Umbilical cord (tissue), 2 donors: Measurements from ENCODE around the gene APOC3. TPM values are rescaled to one million over a fixed set of nuclear protein-coding genes. Genes with fewer than 3 reads are reported as not detected.
"Not testable (repeated sequence)": the region's sequence is repeated elsewhere in the genome, so short reads cannot be mapped to it uniquely, and the experiment has no call there.

Source experiments
- DNase-seq: peaks from one replicate; pipeline ENCODE4 v3.0.0-alpha.2; 2015; ENCODE audit warnings: low spot score
- total RNA-seq: library from RNA; depleted of rRNA; stranded (reverse); fragments of >200 nt; gene quantifications from one replicate; pipeline ENCODE4 v1.2.3, GENCODE V29; 2014; ENCODE audit warnings: low replicate concordance; ENCODE audit not compliant: insufficient read depth

The APOC3 gene
- total RNA-seq = not detected

- peak; percentile 40 for DNase-seq
Observed at GRCh38 chr11:116829525-116830183, at the start of gene APOC3. APOC3 (plus strand) TSS chr11:116829907; CDS start chr11:116830583, 676 bp downstream.

DNA sequence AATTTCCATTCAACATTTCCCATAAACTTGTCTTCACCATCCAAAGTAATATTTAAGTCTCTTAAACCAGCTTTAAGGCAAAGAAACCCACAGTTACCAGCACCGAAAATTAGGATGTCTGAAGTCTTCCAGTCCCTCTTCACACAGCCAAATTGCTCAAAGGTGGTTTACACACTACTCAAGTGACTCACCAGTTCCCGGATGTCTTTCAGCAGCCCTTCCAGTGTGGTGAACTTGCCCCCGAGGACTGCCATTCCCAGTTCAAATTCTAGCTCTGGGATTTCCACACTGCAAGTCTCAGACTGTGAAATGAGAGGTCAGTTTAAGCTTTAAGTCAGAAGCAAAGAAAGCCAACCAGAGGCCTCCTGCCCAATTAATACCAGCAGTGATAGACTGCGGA, 47.0 kb upstream of the APOC3 start:
- no peak for DNase-seq

- no peak for DNase-seq
Observed at GRCh38 chr11:116786326-116786725, 43.4 kb upstream of the APOC3 start.

DNA sequence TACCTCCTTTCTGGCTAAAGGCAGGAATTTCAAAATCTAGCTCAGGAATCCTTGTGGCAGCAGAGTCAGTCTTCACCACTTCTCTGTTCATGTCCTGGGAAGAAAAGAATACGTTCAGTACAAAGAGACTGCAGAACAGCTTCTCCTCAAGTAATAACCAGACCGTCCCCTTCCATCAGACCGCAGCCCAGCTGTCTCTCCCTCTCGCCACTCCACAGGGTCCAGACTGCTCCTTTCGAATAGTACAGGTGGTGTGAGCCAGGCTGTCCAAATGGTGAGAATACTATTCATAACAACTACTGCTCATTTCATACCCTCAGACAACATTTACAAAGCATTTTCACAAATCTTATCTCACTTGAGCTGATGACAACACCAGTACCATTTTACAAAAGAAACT, 42.7 kb upstream of the APOC3 start:
- no peak for DNase-seq

DNA sequence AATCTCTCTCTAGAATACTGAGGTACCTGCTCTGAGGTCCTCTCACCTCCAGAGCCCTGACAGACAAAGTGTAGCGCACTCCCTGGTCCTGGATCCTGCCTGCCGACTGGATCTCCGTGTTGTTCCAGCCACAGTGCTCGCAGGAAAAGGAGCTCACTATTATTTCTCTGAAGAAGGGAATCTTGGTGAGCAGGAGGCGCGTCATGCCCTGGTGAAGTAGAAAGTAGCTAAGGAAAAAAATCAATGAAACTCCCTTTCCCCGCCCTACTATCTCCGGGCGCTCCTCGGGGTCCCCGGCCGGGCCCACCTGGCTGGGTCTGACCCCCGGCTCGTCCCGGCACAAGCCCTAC, 42.3 kb upstream of the APOC3 start:
- DNase-seq = no peak

DNA sequence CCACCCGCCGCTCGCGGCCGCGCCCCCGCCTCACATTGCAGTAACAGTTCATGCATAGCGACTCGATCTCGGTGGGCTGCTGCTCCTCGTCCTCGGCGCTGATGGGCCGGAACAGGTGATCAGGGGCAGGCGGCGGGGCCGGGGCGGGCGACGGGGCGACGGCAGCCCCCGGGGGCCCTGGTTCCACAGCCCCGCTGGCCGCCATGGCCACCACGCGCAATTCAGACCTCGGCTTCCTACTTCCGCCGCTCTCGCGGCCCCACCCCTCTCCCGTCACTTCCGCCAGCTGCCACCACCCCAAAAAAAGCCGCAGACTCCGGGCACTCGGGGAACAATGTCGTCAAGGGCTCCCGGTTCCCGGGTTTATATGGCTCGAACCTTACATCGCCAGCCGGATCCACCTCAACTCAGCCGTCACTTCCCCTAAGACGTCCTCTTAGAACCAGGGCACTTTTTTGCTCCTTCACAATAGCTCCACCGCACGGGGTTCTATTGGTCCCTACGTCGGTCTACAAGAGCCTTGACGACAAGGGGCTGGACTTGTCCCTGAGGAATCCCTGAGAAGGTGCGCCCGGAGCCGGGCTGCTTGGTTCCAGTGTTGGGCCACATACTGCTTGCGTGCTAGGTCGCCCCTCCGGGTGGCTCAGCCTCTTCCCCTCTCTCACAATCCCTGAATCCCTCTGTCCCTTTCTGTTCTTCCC, 41.8 kb upstream of the APOC3 start, which contains the start of gene ZPR1:
Gene ZPR1 (minus strand): TSS at position 238 of the 701 bp plus-strand sequence. CDS start 33 bp downstream, at position 205.
- peak; percentile 84 for DNase-seq

DNA sequence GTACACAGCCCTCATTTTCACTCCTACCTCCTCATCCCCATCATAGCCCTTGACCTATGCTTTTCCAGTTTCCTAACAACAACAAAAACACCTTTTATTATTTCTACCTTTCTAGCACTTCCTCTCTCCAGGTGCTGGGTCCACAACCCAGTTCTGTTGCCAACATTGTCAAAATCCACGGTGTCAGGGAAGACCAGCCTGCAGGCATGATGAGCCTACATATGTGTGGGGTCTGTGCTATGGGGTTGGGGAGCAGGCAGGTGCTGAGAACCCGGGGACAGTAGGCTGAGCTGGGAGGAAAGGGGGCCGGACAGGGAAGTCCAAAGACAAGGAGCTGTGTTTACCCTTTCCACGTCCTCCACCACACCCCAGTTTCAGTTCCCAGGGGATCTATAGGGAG, 41.2 kb upstream of the APOC3 start:
- DNase-seq = no peak

- DNase-seq = no peak
Observed at GRCh38 chr11:116788975-116789374, 40.7 kb upstream of the APOC3 start.

DNA sequence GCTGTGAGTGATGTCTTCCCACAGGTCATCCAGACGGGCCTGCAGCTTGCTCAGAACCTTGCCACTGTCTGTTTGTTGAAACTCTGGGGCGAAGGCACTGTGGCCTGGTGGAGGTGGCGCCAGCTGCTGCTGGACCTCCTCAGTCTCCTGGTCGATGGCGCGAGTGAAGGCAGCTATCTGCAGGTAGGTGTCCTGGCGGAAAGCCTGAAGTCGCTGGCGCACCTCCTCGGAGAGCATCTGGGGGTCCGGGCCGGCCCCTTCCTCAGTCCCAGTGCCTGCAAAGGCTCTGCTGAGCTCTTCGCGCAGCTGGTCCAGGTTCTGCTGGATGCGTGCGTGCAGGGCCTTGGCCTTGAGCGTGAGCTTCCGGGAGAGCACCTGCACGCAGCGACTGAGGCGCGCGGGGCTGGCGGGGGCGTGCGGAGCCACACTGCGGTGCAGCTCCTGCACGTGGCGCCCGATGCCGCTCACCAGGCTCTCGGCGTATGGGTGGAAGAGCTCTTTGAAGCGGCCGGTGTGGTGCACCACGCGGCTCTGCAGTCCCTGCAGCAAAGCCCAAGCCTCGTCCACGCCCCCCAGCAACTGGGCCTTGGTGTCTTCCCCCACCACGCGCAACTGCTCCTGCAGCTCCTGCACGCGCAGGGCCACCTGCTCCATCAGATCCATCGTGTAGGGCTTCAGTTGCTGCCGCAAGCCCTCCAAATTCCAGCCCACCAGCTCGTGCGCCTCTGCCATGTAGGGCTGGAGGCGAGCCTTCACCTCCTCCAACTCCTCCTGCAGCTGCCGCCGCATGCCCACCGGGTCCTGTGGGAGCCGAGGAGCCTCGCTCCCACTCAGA, 39.3 kb upstream of the APOC3 start:
- DNase-seq = no peak

- peak; percentile 51 for DNase-seq
Observed at GRCh38 chr11:116791002-116791812, 38.5 kb upstream of the APOC3 start.

GRCh38 chr11:116791813-116792143, 37.9 kb upstream of the APOC3 start, which contains the start of gene APOA5:
APOA5 (minus strand) TSS chr11:116791879; CDS start chr11:116791860, 19 bp downstream.
- DNase-seq = no peak

GRCh38 chr11:116792144-116792868, 37.4 kb upstream of the APOC3 start:
- no peak for DNase-seq

DNA sequence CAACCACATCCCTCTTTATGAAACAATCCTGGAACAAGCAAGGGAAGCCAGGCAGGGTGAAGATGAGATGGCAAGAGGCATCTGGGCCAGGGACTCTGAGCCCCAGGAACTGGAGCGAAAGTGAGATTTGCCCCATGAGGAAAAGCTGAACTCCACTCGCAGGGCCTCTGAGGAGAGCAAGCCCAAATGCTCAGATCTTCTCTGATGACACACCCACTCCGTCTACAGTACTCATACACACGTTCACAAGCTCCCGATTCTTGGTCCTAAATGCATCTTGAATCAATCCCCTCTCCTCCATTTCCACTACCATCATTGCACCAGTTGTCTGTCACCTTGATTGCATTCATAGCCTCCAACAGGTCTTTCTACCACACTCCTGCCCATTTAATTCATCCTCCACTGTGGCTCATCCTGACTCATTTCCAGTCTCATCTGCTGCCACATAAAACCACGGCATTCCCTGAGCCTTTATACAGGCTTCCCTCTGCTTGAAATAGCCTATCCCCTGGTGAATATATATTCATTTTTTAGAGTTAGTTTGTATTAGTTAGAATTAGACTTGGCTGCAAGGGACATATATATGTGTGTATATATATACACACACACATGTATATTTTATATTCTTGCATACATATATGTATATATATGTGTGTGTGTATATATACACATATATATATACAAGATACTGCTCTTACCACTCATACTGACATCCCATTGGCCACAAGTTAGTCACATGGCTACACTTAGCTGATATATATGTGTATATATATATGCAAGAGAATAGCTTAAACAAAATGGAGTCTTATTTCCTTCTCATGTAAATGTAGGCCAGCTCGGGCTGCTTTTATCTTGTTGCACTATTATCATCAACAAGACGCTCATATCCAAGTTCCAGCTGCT, 36.6 kb upstream of the APOC3 start:
- no peak for DNase-seq

DNA sequence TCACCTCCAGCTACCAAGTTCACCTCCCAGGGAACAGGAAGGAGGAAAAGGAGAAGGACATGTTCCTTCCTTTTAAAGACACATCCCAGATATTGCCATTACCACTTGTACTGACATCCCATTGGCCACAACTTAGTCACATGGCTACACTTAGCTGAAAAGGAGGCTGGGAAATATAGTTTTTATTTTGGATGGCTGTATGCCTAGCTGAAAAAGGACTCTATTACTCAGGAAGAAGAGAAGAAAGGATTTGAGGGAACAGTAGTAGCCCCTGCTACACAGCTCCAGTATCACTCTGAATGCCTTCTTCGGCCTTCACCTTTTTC, 36.0 kb upstream of the APOC3 start:
- no peak for DNase-seq

DNA sequence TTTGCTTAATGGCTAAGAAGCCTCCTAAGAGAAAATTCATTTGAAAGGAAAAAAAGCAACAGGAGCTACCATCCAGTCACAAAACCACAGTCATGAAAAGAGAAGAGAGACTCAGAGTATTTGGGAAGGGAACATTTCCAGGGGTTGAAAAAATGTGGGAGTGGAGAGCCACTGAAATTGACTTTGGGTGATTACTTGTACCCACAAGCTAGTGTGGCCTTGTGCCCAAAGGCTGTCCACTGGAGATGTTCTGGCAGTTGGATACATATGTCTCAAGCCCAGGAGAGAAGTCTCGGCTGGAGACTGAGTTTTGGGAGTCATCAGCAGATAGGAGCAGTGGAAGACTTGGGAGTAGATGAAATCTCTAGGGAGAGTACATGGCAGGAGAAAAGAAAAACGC, 34.9 kb upstream of the APOC3 start:
- no peak for DNase-seq

DNA sequence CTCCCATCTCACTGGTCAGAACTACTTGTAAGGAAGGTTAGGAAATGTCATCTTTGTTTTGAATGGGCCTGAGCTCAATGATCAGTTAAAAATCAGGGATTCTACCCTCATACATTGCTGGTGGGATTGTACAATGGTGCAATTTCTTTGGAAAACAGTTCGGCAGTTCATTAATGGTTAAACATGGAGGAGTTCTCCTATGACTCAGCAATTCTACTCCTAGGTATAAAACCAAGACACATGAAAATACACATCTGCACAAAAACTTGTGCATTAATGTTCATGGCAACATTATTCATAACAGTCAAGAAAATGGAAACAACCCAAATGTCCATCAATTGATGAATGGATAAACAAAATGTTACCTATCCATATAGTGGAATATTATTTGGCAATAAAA, 33.2 kb upstream of the APOC3 start:
- no peak for DNase-seq

DNA sequence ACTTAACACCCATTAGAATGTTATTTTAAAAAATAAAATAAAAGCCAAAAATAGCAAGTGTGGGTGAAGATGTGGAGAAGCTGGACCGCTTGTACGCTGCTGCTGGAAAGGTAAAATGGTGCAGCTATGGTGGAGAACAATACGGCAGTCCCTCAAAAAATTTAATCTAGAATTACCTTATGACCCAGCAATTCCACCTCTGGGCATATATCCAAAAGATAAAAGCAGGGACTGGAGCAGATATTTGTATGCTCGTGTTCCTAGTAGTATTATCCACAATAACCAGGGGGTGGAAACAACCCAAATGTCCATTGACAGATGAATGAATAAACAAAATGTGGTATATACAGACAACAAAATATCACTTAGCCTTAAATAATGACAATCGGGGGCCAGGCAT, 31.9 kb upstream of the APOC3 start:
- no peak for DNase-seq

DNA sequence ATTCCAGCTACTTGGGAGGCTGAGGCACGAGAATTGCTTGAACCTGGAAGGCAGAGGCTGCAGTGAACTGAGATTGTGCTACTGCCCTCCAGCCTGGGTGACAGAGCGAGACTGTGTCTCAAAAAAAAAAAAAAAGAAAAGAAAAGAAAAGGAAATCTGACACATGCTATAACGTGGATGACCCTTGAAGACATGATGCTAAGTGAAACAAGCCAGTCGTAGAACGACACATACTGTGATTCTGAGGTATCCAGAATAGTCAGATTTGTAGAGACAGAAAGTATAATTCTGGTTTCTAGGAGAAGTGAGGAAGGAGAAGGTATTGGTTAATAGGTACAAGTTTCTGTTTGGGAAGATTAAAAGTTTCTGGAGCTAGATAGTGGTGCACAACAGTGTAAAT, 31.3 kb upstream of the APOC3 start:
- no peak for DNase-seq

GRCh38 chr11:116800610-116801009, 29.1 kb upstream of the APOC3 start:
- DNase-seq = no peak

GRCh38 chr11:116801662-116802061, 28.0 kb upstream of the APOC3 start:
- not testable (repeated sequence) for DNase-seq
